HepG2 (cell line): ENCODE data around the gene CLEC9A. TPM values are rescaled to one million over a fixed set of nuclear protein-coding genes. Genes with fewer than 3 reads are reported as not detected.

Experiments
- ATAC-seq: fragments of 200-7000 bp; cut with Tn5 transposase; 3 replicates; pipeline ENCODE4 v1.9.1; 2020; ENCODE audit warnings: mild to moderate bottlenecking, moderate library complexity
- BruUV-seq: library from RNA; stranded (reverse); fragments of 400-500 nt; replicated peaks from 2 replicates; lab custom pipeline; 2021; lab: Mats Ljungman, UMichigan
- CTCF ChIA-PET: fragments of 300-600 bp; formaldehyde crosslinking; extraction: SDS; loops from one replicate; lab custom pipeline; 2021; ENCODE audit warnings: low total read pairs, inconsistent platforms, low intra/inter-chr PET ratio; lab: Yijun Ruan, JAX
- POLR2A ChIA-PET: fragments of 350-600 bp; sonication (Branson Sonifier 250); formaldehyde crosslinking; loops from one replicate; lab custom pipeline; 2020; ENCODE audit warnings: antibody characterized with exemption, inconsistent platforms; lab: Yijun Ruan, JAX
- DNase-seq: peaks from one replicate; pipeline ENCODE4 v3.0.0-alpha.2; 2015; ENCODE audit warnings: low spot score
- FAIRE-seq: peaks from 3 replicates; lab custom pipeline; 2011; peaks lifted over from hg19 to GRCh38; lab: Jason Lieb, UNC
- H2AFZ ChIP-seq: one replicate; pipeline ENCODE4 v1.6.1; 2011; ENCODE audit warnings: low read length, inconsistent platforms
- H3K27ac ChIP-seq: fragments of 300-600 bp; 3 replicates; pipeline ENCODE4 v1.8.0; 2011; ENCODE audit warnings: mixed run types, mild to moderate bottlenecking, mixed read lengths, low read length, inconsistent platforms; ENCODE audit not compliant: insufficient read depth; ENCODE audit errors: extremely low read length
- H3K27me3 ChIP-seq, 2 experiments: fragments of 200-600 bp in 1 of 2; 2 replicates in 1 of 2; 3 replicates in 1 of 2; pipeline versions ENCODE4 v1.6.0 to v1.8.0; 2011; ENCODE audit warnings: low read length in 2 of 2, mild to moderate bottlenecking in 2 of 2, moderate library complexity in 2 of 2, inconsistent platforms in 1 of 2; ENCODE audit not compliant: insufficient read depth in 2 of 2, control insufficient read depth in 1 of 2
- H3K36me3 ChIP-seq, 2 experiments: fragments of 200-600 bp in 1 of 2; replicated peaks in 1 of 2; 2 replicates in 1 of 2; 3 replicates in 1 of 2; pipeline versions ENCODE4 v1.5.1 to v1.8.0; 2011; ENCODE audit warnings: low read length in 2 of 2, inconsistent platforms in 1 of 2; ENCODE audit not compliant: insufficient read depth in 2 of 2, control insufficient read depth in 1 of 2
- H3K4me1 ChIP-seq: 2 replicates; pipeline ENCODE4 v1.5.1; 2012; ENCODE audit warnings: low read length, inconsistent platforms; ENCODE audit not compliant: insufficient read depth
- H3K4me2 ChIP-seq: 2 replicates; pipeline ENCODE4 v1.6.0; 2011; ENCODE audit warnings: low read depth, low read length, inconsistent platforms
- H3K4me3 ChIP-seq, 3 experiments: fragments of 200-600 bp in 1 of 3; sonication (generic), shearing (Covaris generic) in 1 of 3; replicated peaks in 1 of 3; 2 replicates each; pipeline ENCODE4 v1.5.1; 2011 to 2016; ENCODE audit warnings: low read length in 3 of 3, inconsistent platforms in 2 of 3, low read depth in 2 of 3, mild to moderate bottlenecking in 2 of 3, control low read depth in 1 of 3, mixed read lengths in 1 of 3; ENCODE audit not compliant: insufficient read depth in 1 of 3
- H3K79me2 ChIP-seq: one replicate; pipeline ENCODE4 v1.6.1; 2011; ENCODE audit warnings: low read length, inconsistent platforms; ENCODE audit not compliant: insufficient read depth
- H3K9ac ChIP-seq: 2 replicates; pipeline ENCODE4 v1.6.0; 2011; ENCODE audit warnings: mild to moderate bottlenecking, low read depth, low read length, inconsistent platforms; ENCODE audit not compliant: insufficient read depth
- H3K9me3 ChIP-seq: 2 replicates; pipeline ENCODE4 v1.5.1; 2012; ENCODE audit warnings: mild to moderate bottlenecking, low read length
- H4K20me1 ChIP-seq: 2 replicates; pipeline ENCODE4 v1.6.0; 2011; ENCODE audit warnings: inconsistent platforms, mild to moderate bottlenecking, low read length, moderate library complexity; ENCODE audit not compliant: insufficient read depth
- MAFF ChIP-seq: IDR thresholded peaks from 2 replicates; pipeline ENCODE4 v1.6.1; 2011; ENCODE audit warnings: low read depth, low read length, improper control_type of control experiment
- MAFK ChIP-seq, 2 experiments: IDR thresholded peaks in 1 of 2; conservative IDR thresholded peaks in 1 of 2; 2 replicates each; pipeline ENCODE4 v1.6.1; 2011; ENCODE audit warnings: improper control_type of control experiment in 2 of 2, low read length in 2 of 2
- NR1H2 ChIP-seq: sonication (generic); formaldehyde crosslinking; IDR thresholded peaks from 2 replicates; pipeline ENCODE4 v1.8.1; 2022; ENCODE audit warnings: low read depth, missing genetic modification reagents, borderline replicate concordance
- RARG ChIP-seq: sonication (generic); formaldehyde crosslinking; IDR thresholded peaks from 2 replicates; pipeline ENCODE4 v1.4.0; 2020; ENCODE audit warnings: low read depth, mild to moderate bottlenecking, missing genetic modification reagents
- SALL1 ChIP-seq: sonication (generic); formaldehyde crosslinking; IDR thresholded peaks from 2 replicates; pipeline ENCODE4 v1.8.0; 2022; ENCODE audit warnings: mild to moderate bottlenecking, missing genetic modification reagents
- ZNF629 ChIP-seq: sonication (generic); formaldehyde crosslinking; conservative IDR thresholded peaks from 2 replicates; pipeline ENCODE4 v1.5.0; 2020; ENCODE audit warnings: missing genetic modification reagents
- ZSCAN20 ChIP-seq: sonication (generic); formaldehyde crosslinking; IDR thresholded peaks from 2 replicates; pipeline ENCODE4 v1.4.0; 2020; ENCODE audit warnings: missing genetic modification reagents, mild to moderate bottlenecking, borderline replicate concordance
- WGBS: methylation state at CpG from one replicate; pipeline ENCODE4 v1.1.6; 2017; ENCODE audit warnings: low lambda C conversion rate; 5-methylcytosine and 5-hydroxymethylcytosine counted together
- in situ Hi-C: cut with HindIII; loops from 2 replicates; pipeline ENCODE4 v1.10.0; 2017; ENCODE audit warnings: low pct_unique_long_range_greater_than_20kb; ENCODE audit not compliant: extremely low pct_ligation_motif_present
- intact Hi-C: fragments of 100-400 bp; cut with micrococcal nuclease; formaldehyde crosslinking; loops from one replicate; pipeline ENCODE4 v1.10.0; 2022; ENCODE audit not compliant: unreplicated experiment
- polyA plus RNA-seq, 8 experiments: library from polyadenylated mRNA; depleted of rRNA in 3 of 8; stranded (reverse) in 7 of 8; unstranded in 1 of 8; fragments of >200 nt; fragmentation: Illumina TruSeq in 4 of 8; extraction: Trizol in 4 of 8; gene quantifications; 2 replicates each; pipeline versions ENCODE4 v1.2.1 to v1.2.3, GENCODE V29; 2011 to 2016; ENCODE audit warnings: low read depth in 4 of 8, missing spikeins in 1 of 8, mixed read lengths in 1 of 8; ENCODE audit not compliant: insufficient read depth in 1 of 8
- total RNA-seq, 5 experiments: library from RNA; depleted of rRNA; stranded (reverse); fragments of >200 nt; fragmentation: Illumina TruSeq; extraction: Trizol; gene quantifications; 2 replicates each; pipeline ENCODE4 v1.2.3, GENCODE V29; 2016; ENCODE audit warnings: low read depth in 1 of 5
- TF ChIP-seq, protein P1 (sequence below): sonication (generic); formaldehyde crosslinking; IDR thresholded peaks from 2 replicates; pipeline ENCODE4 v1.4.0; 2020; ENCODE audit warnings: missing genetic modification reagents
- TF ChIP-seq, protein P2 (sequence below): IDR thresholded peaks from 2 replicates; pipeline ENCODE4 v1.6.1; 2016; ENCODE audit warnings: missing biosample characterization, missing genetic modification reagents, low read depth
- TF ChIP-seq, protein P3 (sequence below), 2 experiments: fragments of 450-650 bp in 1 of 2; sonication (generic) in 1 of 2; formaldehyde crosslinking in 1 of 2; IDR thresholded peaks; 2 replicates each; pipeline versions ENCODE4 v1.6.1 to v1.8.0; 2016 to 2022; ENCODE audit warnings: antibody characterized with exemption in 1 of 2, mild to moderate bottlenecking in 1 of 2, missing genetic modification reagents in 1 of 2

Gene CLEC9A
- total and polyA plus RNA-seq, 2 of the 13 experiments (the other 11 are each of a cell fraction or from before 2014, with no cell fraction given), result not detected

DNA sequence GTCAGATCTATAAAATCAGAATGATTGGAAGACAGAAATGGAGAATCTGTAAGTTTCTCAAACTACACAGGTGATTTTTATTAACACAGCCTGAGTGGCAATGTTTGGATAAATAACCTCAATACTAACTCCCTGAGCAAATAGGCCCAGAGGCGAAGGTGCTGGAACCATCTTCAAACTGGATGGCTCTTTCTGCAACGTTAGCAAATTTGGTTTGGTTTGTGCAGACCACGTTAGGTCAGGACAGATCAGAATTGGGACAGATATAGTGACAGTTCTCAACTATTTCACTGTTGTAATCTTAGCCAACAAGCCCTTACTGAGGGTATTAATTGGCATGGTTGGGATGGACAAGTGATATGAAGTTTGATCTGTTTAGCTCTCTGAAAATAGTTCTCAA lies 9.1 kb upstream of the CLEC9A start:
- Histone ChIP-seq H3K36me3 (no peaks in the 10 kb centered on the region), H3K4me3 (no peak overlapping the region), H3K4me2 (no peak overlapping the region), H3K9me3 (no peaks in the 10 kb centered on the region), H3K9ac (no peak overlapping the region), H3K27ac (no peak overlapping the region), H3K27me3 (no peaks in the 10 kb centered on the region), H2AFZ (no peak overlapping the region), H4K20me1 (no peaks in the 10 kb centered on the region), H3K4me1 (no peaks in the 10 kb centered on the region), H3K79me2 (no peaks in the 10 kb centered on the region)
- intact Hi-C loops (no loop called here), in situ Hi-C loops (no loop called here)
- BruUV-seq, result no TSS peak
- TF ChIP-seq, protein P1, sequence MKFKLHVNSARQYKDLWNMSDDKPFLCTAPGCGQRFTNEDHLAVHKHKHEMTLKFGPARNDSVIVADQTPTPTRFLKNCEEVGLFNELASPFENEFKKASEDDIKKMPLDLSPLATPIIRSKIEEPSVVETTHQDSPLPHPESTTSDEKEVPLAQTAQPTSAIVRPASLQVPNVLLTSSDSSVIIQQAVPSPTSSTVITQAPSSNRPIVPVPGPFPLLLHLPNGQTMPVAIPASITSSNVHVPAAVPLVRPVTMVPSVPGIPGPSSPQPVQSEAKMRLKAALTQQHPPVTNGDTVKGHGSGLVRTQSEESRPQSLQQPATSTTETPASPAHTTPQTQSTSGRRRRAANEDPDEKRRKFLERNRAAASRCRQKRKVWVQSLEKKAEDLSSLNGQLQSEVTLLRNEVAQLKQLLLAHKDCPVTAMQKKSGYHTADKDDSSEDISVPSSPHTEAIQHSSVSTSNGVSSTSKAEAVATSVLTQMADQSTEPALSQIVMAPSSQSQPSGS (CRISPR knock-in tag), result no peak
- TF ChIP-seq ZSCAN20 (CRISPR knock-in tag), result no peak
- no peak for TF ChIP-seq ZNF629 (CRISPR knock-in tag)
- TF ChIP-seq, protein P2, sequence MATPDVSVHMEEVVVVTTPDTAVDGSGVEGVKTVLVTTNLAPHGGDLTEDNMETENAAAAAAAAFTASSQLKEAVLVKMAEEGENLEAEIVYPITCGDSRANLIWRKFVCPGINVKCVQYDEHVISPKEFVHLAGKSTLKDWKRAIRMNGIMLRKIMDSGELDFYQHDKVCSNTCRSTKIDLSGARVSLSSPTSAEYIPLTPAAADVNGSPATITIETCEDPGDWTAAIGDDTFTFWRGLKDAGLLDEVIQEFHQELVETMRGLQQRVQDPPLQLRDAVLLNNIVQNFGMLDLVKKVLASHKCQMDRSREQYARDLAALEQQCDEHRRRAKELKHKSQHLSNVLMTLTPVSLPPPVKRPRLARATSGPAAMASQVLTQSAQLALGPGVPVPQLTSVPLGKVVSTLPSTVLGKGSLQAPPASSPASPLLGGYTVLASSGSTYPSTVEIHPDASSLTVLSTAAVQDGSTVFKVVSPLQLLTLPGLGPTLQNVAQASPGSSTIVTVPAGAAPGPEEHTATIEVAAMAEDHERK (CRISPR knock-in tag), result no peak
- TF ChIP-seq MAFK (conservative IDR thresholded peaks at IDR 0.05 in 1 of 2, IDR thresholded peaks at IDR 0.05 in 1 of 2; ENCODE audit: low read length in 2 of 2), result peak; percentile 94 to 95
- no peak for TF ChIP-seq SALL1
- no peak for TF ChIP-seq NR1H2 (CRISPR knock-in tag)
- TF ChIP-seq, protein P3, sequence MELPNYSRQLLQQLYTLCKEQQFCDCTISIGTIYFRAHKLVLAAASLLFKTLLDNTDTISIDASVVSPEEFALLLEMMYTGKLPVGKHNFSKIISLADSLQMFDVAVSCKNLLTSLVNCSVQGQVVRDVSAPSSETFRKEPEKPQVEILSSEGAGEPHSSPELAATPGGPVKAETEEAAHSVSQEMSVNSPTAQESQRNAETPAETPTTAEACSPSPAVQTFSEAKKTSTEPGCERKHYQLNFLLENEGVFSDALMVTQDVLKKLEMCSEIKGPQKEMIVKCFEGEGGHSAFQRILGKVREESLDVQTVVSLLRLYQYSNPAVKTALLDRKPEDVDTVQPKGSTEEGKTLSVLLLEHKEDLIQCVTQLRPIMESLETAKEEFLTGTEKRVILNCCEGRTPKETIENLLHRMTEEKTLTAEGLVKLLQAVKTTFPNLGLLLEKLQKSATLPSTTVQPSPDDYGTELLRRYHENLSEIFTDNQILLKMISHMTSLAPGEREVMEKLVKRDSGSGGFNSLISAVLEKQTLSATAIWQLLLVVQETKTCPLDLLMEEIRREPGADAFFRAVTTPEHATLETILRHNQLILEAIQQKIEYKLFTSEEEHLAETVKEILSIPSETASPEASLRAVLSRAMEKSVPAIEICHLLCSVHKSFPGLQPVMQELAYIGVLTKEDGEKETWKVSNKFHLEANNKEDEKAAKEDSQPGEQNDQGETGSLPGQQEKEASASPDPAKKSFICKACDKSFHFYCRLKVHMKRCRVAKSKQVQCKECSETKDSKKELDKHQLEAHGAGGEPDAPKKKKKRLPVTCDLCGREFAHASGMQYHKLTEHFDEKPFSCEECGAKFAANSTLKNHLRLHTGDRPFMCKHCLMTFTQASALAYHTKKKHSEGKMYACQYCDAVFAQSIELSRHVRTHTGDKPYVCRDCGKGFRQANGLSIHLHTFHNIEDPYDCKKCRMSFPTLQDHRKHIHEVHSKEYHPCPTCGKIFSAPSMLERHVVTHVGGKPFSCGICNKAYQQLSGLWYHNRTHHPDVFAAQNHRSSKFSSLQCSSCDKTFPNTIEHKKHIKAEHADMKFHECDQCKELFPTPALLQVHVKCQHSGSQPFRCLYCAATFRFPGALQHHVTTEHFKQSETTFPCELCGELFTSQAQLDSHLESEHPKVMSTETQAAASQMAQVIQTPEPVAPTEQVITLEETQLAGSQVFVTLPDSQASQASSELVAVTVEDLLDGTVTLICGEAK (IDR thresholded peaks at IDR 0.05), result no peak
- TF ChIP-seq, protein P3 (CRISPR knock-in tag; IDR thresholded peaks at IDR 0.05), result no peak
- peak; percentile 94 for TF ChIP-seq MAFF
- TF ChIP-seq RARG (CRISPR knock-in tag), result no peak
- ATAC-seq (no peak), FAIRE-seq (no peak), DNase-seq (no peak)
- 4% methylated on average over 3 of the region's 3 CpGs for WGBS
- CTCF ChIA-PET, result no interaction called here
- POLR2A ChIA-PET, result no interaction called here
